ENCODE data around the gene SMAD5.

GRCh38 chr5:136108766-136109165 lies 23.9 kb upstream of the SMAD5 start:
- TF ChIP-seq CTCF (IDR thresholded peaks at IDR 0.05 in 4 of 5, conservative IDR thresholded peaks at IDR 0.05 in 1 of 5) = no peak
- TF ChIP-seq POLR2A (IDR thresholded peaks at IDR 0.05) = no peak
